ENCODE measurements around the gene NPHP1. TPM values are rescaled to one million over a fixed set of nuclear protein-coding genes. Genes with fewer than 3 reads are reported as not detected.

Gene NPHP1
- total RNA-seq, 4 donors from 2014 or later, result 4.2 to 11.4 (median 6.7) TPM

GRCh38 chr2:110107092-110108079 is 97.4 kb downstream of the NPHP1 start:
- TF ChIP-seq CTCF (IDR thresholded peaks at IDR 0.05; ENCODE audit: low read depth), result no peak

DNA sequence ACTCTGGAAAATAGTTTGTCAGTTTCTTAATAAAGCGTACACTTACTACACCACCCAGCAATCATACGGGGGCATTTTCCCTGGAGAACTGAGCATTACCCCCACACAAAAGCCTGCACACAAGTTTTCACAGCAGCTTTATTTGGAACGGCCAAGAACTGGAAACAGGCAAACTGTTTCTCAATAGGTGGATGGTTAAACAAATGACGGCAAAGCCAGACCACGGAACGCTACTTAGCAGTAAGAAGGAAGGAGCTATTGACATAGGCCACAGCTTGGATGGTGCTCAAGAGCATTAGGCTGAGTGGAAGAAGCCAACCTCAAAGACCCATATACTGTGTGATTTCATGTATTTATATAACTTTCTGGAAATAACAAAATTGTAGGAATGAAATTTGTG is 98.2 kb downstream of the NPHP1 start:
- TF ChIP-seq CTCF (IDR thresholded peaks at IDR 0.05; ENCODE audit: low read depth), result no peak

GRCh38 chr2:110105608-110106467 is 99.0 kb downstream of the NPHP1 start:
- no peak for TF ChIP-seq CTCF (IDR thresholded peaks at IDR 0.05; ENCODE audit: low read depth)

- TF ChIP-seq CTCF (IDR thresholded peaks at IDR 0.05; ENCODE audit: low read depth), result no peak
Measured at GRCh38 chr2:110105183-110105582, 99.6 kb downstream of the NPHP1 start.

- no peak for TF ChIP-seq CTCF (IDR thresholded peaks at IDR 0.05; ENCODE audit: low read depth)
Measured at GRCh38 chr2:110104025-110104771, 100.6 kb downstream of the NPHP1 start.

DNA sequence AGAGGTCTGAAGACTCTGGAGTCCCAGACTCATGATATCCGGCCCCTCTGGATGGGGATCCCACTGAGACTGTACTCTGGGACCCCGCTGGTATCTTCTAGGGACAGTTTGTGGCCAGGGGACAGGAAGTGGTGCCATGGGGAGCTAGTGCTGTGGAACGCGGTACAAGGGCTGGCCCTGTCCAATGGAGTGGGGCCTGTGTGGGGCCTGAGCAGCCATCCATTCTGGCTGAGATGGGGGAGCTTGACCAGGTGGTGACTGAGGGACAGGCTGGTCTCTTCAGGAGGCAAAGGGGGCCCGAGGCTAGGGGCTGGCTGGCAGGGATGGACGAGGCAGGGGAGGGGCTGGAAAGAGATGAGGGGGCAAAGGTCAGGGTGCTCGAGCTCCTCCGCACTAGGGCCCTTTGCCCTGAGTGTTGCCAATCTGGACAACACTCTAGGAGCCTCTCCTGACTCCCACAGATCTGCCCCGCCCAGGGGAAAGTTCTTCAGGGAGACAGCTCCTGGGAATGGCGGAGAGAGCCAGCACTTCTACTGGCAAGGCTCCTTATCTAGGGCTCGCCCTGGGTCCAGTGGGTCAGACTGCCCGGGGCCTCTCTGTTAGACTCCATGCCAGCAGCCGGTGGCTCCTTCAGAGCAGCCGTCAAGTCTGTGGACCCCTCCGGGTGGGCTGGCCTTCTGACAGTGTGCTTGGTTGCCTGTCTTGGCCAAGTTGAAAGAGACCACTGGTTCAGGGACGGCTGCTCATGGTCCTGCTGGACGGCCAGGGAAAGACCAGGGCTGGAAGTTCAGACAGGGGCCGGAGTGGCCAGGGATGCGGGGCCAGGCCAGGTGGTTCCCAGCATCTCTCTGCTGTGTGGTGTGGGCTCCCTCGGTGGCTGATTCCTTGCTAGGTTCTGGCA is 101.5 kb downstream of the NPHP1 start:
- no peak for TF ChIP-seq CTCF (IDR thresholded peaks at IDR 0.05; ENCODE audit: low read depth)

Data from subcutaneous adipose tissue (tissue), 4 donors.